Fibroblast of lung (primary cell): Measurements from ENCODE around the gene SH3YL1.

ENCODE experiments used
- EZH2 ChIP-seq: IDR thresholded peaks from 2 replicates; pipeline ENCODE4 v1.5.1; 2012; ENCODE audit warnings: low read length, control low read depth, mild to moderate bottlenecking; ENCODE audit errors: missing control alignments
- TF ChIP-seq, protein P1 (sequence below), 2 donors: IDR thresholded peaks in 1 of 2; conservative IDR thresholded peaks in 1 of 2; 1 replicate in 1 of 2; 2 replicates in 1 of 2; pipeline ENCODE4 v1.5.1; 2011 to 2012; ENCODE audit warnings: low read length in 2 of 2, control low read depth in 1 of 2, inconsistent platforms in 1 of 2, low read depth in 1 of 2, mild to moderate bottlenecking in 1 of 2

DNA sequence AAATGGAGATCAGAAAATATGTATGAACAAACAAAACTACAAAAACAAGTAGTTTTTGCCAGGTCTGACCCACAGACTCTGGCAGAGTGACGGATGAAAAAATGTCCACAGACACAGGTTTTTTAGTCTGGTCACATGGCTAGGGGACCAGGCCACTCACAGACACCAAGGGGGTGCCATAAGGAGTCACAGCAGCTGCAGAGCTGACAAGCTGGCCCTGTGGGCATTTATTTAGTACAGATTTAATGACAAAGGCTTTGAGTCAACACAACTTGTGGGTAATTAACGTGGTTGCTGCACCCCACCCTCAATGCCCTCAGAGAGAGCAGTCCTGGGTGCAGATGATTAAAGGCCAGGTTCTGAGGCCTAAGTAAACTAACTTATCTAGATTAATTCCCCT is 76.0 kb downstream of the SH3YL1 start:
- TF ChIP-seq, protein P1, sequence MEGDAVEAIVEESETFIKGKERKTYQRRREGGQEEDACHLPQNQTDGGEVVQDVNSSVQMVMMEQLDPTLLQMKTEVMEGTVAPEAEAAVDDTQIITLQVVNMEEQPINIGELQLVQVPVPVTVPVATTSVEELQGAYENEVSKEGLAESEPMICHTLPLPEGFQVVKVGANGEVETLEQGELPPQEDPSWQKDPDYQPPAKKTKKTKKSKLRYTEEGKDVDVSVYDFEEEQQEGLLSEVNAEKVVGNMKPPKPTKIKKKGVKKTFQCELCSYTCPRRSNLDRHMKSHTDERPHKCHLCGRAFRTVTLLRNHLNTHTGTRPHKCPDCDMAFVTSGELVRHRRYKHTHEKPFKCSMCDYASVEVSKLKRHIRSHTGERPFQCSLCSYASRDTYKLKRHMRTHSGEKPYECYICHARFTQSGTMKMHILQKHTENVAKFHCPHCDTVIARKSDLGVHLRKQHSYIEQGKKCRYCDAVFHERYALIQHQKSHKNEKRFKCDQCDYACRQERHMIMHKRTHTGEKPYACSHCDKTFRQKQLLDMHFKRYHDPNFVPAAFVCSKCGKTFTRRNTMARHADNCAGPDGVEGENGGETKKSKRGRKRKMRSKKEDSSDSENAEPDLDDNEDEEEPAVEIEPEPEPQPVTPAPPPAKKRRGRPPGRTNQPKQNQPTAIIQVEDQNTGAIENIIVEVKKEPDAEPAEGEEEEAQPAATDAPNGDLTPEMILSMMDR (conservative IDR thresholded peaks at IDR 0.05 in 1 of 2, IDR thresholded peaks at IDR 0.05 in 1 of 2; ENCODE audit: low read depth in 1 of 2, low read length in 2 of 2), result no peak
- TF ChIP-seq EZH2, result no peak
